Psoas muscle (tissue), 8 donors: ENCODE measurements around the gene FARSB. TPM values are rescaled to one million over a fixed set of nuclear protein-coding genes. Genes with fewer than 3 reads are reported as not detected.

Experiments used
- ATAC-seq, 4 donors: fragments of 200-7000 bp; cut with Tn5 transposase; one replicate each; pipeline ENCODE4 v1.9.1; 2020; ENCODE audit warnings: moderate library complexity in 3 of 4, mild to moderate bottlenecking in 2 of 4
- DNase-seq, 2 donors: peaks; one replicate each; pipeline ENCODE4 v3.0.0-alpha.2; 2020
- H3K27ac ChIP-seq: fragments of 200-600 bp; one replicate; pipeline ENCODE4 v1.8.0; 2022
- H3K27me3 ChIP-seq, 3 donors: fragments of 200-600 bp in 1 of 3; one replicate each; pipeline versions ENCODE4 v1.6.1 to v1.8.0; 2013 to 2022; ENCODE audit warnings: low read length in 2 of 3, mild to moderate bottlenecking in 2 of 3, moderate library complexity in 1 of 3; ENCODE audit not compliant: insufficient read depth in 3 of 3
- H3K36me3 ChIP-seq, 2 donors: fragments of 200-600 bp in 1 of 2; one replicate each; pipeline versions ENCODE4 v1.6.1 to v1.8.0; 2013 to 2022; ENCODE audit warnings: low read depth in 1 of 2, mild to moderate bottlenecking in 1 of 2, moderate library complexity in 1 of 2; ENCODE audit not compliant: insufficient read depth in 1 of 2
- H3K4me1 ChIP-seq: fragments of 200-600 bp; one replicate; pipeline ENCODE4 v1.8.0; 2022
- H3K4me3 ChIP-seq: fragments of 200-600 bp; one replicate; pipeline ENCODE4 v1.8.0; 2022; ENCODE audit warnings: mild to moderate bottlenecking
- H3K9me3 ChIP-seq: fragments of 200-600 bp; one replicate; pipeline ENCODE4 v1.8.0; 2022
- CTCF ChIP-seq: fragments of 200-600 bp; IDR thresholded peaks from one replicate; pipeline ENCODE4 v1.8.0; 2022; ENCODE audit warnings: antibody characterized with exemption
- WGBS, 3 donors: extraction: QIAGEN DNeasy Blood & Tissue Kit; methylation state at CpG; one replicate each; pipeline versions ENCODE4 v1.1.6 to v1.1.7; 2013; 5-methylcytosine and 5-hydroxymethylcytosine counted together
- intact Hi-C, 2 donors: fragments of 100-400 bp; cut with DNase I; formaldehyde crosslinking; loops; one replicate each; pipeline versions ENCODE4 v1.11.0 to v1.14.2; 2022
- polyA plus RNA-seq, 3 donors: library from polyadenylated mRNA; stranded (reverse); fragments of 200-250 nt; gene quantifications; one replicate each; pipeline ENCODE4 v1.2.3, GENCODE V29; 2013
- total RNA-seq, 4 donors: library from RNA; stranded (reverse); fragmentation: NEBNext Ultra II Directional in 2 of 4; extraction: Animal tissue kit (Norgen Biotek cat#: 25700) in 2 of 4; gene quantifications; one replicate each; pipeline versions ENCODE4 v1.2.1 to v1.2.4, GENCODE V29; 2021 to 2023
- donor health status: healthy with polysubstance abuse.
- donor health status: DM: no; HTN: no; CAD: no; lungs with moderate emphysema.
- donor health status: Bipolar disorder and iron deficiency.
- donor health status: healthy.
- donor health status: DM: yes; HTN: yes; CAD: no.
- donor health status: DM: no; HTN: no; CAD: no.
- donor health status: DM: no; HTN: no; CAD: no.
- donor health status: DM: yes; HTN: yes; CAD: no.

The FARSB gene
- total and polyA plus RNA-seq, 7 donors = 23.2 to 45.3 (median 35.6) TPM

- no peak overlapping the region for H3K27ac ChIP-seq
- intact Hi-C loops = no loop called here
- no peak for TF ChIP-seq CTCF
- ATAC-seq = no peak
- no peak for DNase-seq
- 39 to 93% (median 91%) methylated on average over 1 of the region's 1 CpG for WGBS, 3 donors
- peaks cover 13% of the 10 kb centered on the region for H3K4me1 ChIP-seq
- no peaks in the 10 kb centered on the region for H3K9me3 ChIP-seq
- no peaks in the 10 kb centered on the region for H3K27me3 ChIP-seq
- no peaks in the 10 kb centered on the region for H3K36me3 ChIP-seq
- H3K4me3 ChIP-seq = no peak overlapping the region
Measured at GRCh38 chr2:222522082-222522481, 133.8 kb downstream of the FARSB start.

- Histone ChIP-seq H3K4me1 (peaks cover 13% of the 10 kb centered on the region), H3K27me3 (no peaks in the 10 kb centered on the region), H3K4me3 (no peak overlapping the region), H3K27ac (no peak overlapping the region), H3K36me3 (no peaks in the 10 kb centered on the region), H3K9me3 (no peaks in the 10 kb centered on the region)
- ATAC-seq (no peak), DNase-seq (no peak)
- 77 to 85% (median 81%) methylated on average over 3 of the region's 3 CpGs for WGBS, 3 donors
- intact Hi-C loops = no loop called here
- TF ChIP-seq CTCF = no peak
Measured at GRCh38 chr2:222521099-222521498, 134.8 kb downstream of the FARSB start.

Other genes with a start within 250 kb of the FARSB start
- gene SGPP2, start 231.5 kb downstream of the FARSB start, total RNA-seq = under 1 TPM in 3 of 4 donors, not detected in 1; 0.06 to 0.29 (median 0.19) TPM
- gene SGPP2, start 231.5 kb downstream of the FARSB start, polyA plus RNA-seq = under 1 TPM in 2 of 3 donors, not detected in 1; 0.06 to 0.10 TPM
- not detected for gene MOGAT1, start 15.6 kb upstream of the FARSB start, total RNA-seq
- not detected for gene MOGAT1, start 15.6 kb upstream of the FARSB start, polyA plus RNA-seq
- 100 to 1,000 TPM in 1 of 4 donors, 10 to 100 TPM in 3; 25.3 to 136 (median 46.4) TPM for gene ACSL3, start 204.9 kb upstream of the FARSB start, total RNA-seq
- gene ACSL3, start 204.9 kb upstream of the FARSB start, polyA plus RNA-seq = 10 to 100 TPM; 13.5 to 33.4 (median 21.9) TPM